K562 (cell line): ENCODE measurements around the gene GNA15. TPM values are rescaled to one million over a fixed set of nuclear protein-coding genes. Genes with fewer than 3 reads are reported as not detected.
A peak's percentile ranks its signal among the peaks of the same experiment; 100 is the strongest.

Experiments used
- FOXP4 ChIP-seq: sonication (generic); formaldehyde crosslinking; IDR thresholded peaks from 2 replicates; pipeline ENCODE4 v1.8.0; 2022; ENCODE audit warnings: mild to moderate bottlenecking, missing genetic modification reagents, borderline replicate concordance
- RBM39 ChIP-seq: fragments of 200-400 bp; formaldehyde crosslinking; optimal IDR thresholded peaks from 2 replicates; pipeline ENCODE3; 2018; ENCODE audit warnings: low read depth, low read length
- STAT5B ChIP-seq: fragments of 250-450 bp; sonication (Bioruptor Pico); IDR thresholded peaks from 2 replicates; pipeline ENCODE4 v1.8.0; 2021; ENCODE audit warnings: mild to moderate bottlenecking, inconsistent platforms
- ZFP1 ChIP-seq: fragments of 450-650 bp; formaldehyde crosslinking; IDR thresholded peaks from 2 replicates; pipeline ENCODE4 v1.4.0; 2020; ENCODE audit warnings: mild to moderate bottlenecking, mixed read lengths
- polyA plus RNA-seq, 8 experiments: library from polyadenylated mRNA; depleted of rRNA in 4 of 8; stranded (reverse) in 5 of 8; unstranded in 3 of 8; fragments of >200 nt; fragmentation: Nextera tagmentation in 2 of 8; fragmentation: Illumina TruSeq in 1 of 8; extraction: Ambion mirVana in 2 of 8; extraction: Trizol in 1 of 8; gene quantifications; 2 replicates each; pipeline versions ENCODE4 v1.2.1 to v1.2.3, GENCODE V29; 2011 to 2014; ENCODE audit warnings: inconsistent platforms in 1 of 8, missing spikeins in 1 of 8
- total RNA-seq, 7 experiments: library from RNA; depleted of rRNA in 6 of 7; stranded (reverse); fragments of >200 nt in 6 of 7; fragmentation: Illumina TruSeq in 2 of 7; extraction: Trizol in 2 of 7; gene quantifications; 2 replicates each; pipeline versions ENCODE4 v1.2.1 to v1.2.3, GENCODE V29; 2011 to 2021; ENCODE audit warnings: low replicate concordance in 1 of 7
- TF ChIP-seq, protein P1 (sequence below): fragments of 450-650 bp; IDR thresholded peaks from 2 replicates; pipeline ENCODE4 v1.6.1; 2016; ENCODE audit warnings: antibody characterized with exemption
- TF ChIP-seq, protein P2 (sequence below): sonication (generic); formaldehyde crosslinking; IDR thresholded peaks from 2 replicates; pipeline ENCODE4 v1.9.0; 2022; ENCODE audit warnings: mild to moderate bottlenecking, missing genetic modification reagents

The GNA15 gene
- total and polyA plus RNA-seq, 9 of the 15 experiments (the other 6 are each of a cell fraction or from before 2014, with no cell fraction given): 0.03 to 0.24 (median 0.11) TPM; not detected in 1

DNA sequence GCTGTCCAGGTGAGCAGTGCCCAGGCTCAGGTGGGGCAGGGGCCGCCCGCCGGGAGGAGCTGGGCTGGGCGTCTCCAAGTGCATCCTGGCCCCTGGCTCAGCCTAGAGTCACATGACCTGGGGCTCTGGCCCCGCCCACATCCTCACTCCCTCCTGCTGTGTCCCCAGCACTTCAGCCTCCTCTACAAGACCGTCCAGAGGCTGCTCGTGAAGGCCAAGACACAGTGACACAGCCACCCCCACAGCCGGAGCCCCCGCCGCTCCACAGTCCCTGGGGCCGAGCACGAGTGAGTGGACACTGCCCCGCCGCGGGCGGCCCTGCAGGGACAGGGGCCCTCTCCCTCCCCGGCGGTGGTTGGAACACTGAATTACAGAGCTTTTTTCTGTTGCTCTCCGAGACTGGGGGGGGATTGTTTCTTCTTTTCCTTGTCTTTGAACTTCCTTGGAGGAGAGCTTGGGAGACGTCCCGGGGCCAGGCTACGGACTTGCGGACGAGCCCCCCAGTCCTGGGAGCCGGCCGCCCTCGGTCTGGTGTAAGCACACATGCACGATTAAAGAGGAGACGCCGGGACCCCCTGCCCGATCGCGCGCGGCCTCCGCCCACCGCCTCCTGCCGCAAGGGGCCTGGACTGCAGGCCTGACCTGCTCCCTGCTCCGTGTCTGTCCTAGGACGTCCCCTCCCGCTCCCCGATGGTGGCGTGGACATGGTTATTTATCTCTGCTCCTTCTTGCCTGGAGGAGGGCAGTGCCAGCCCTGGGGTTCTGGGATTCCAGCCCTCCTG is 71.8 kb downstream of the GNA15 start (continued):
- TF ChIP-seq, protein P1, sequence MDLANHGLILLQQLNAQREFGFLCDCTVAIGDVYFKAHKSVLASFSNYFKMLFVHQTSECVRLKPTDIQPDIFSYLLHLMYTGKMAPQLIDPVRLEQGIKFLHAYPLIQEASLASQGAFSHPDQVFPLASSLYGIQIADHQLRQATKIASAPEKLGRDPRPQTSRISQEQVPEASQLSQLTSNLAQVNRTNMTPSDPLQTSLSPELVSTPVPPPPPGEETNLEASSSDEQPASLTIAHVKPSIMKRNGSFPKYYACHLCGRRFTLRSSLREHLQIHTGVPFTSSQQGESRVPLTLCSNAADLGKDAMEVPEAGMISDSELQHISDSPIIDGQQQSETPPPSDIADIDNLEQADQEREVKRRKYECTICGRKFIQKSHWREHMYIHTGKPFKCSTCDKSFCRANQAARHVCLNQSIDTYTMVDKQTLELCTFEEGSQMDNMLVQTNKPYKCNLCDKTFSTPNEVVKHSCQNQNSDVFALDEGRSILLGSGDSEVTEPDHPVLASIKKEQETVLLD: no peak
- TF ChIP-seq ZFP1 (CRISPR knock-in tag): no peak
- no peak for TF ChIP-seq FOXP4 (CRISPR knock-in tag)
- TF ChIP-seq STAT5B (CRISPR knock-in tag): no peak
- no peak for TF ChIP-seq RBM39
- TF ChIP-seq, protein P2, sequence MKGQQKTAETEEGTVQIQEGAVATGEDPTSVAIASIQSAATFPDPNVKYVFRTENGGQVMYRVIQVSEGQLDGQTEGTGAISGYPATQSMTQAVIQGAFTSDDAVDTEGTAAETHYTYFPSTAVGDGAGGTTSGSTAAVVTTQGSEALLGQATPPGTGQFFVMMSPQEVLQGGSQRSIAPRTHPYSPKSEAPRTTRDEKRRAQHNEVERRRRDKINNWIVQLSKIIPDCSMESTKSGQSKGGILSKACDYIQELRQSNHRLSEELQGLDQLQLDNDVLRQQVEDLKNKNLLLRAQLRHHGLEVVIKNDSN (CRISPR knock-in tag): peak; percentile 77
